Measurements from ENCODE around the gene METTL25. TPM values are rescaled to one million over a fixed set of nuclear protein-coding genes. Genes with fewer than 3 reads are reported as not detected.

The METTL25 gene
- total and polyA plus RNA-seq, 2 of the 8 experiments (the other 6 are each of a cell fraction or from before 2014, with no cell fraction given): 2.4 to 8.3 TPM

GRCh38 chr12:82461836-82462235 lies 103.5 kb downstream of the METTL25 start:
- no peak for FAIRE-seq

More at GRCh38 chr12:82461836-82462235, 103.5 kb downstream of the METTL25 start:
- no peaks in the 10 kb centered on the region for H3K4me1 ChIP-seq (replicated peaks in 1 of 4; ENCODE audit: control insufficient read depth in 3 of 4, insufficient read depth in 4 of 4, low read length in 3 of 4)
- WGBS, 2 experiments (ENCODE audit: extremely low coverage in 1 of 2, insufficient coverage in 1 of 2, insufficient read length in 1 of 2, insufficient replicate concordance in 2 of 2, low coverage in 1 of 2, low lambda C conversion rate in 2 of 2, missing lambda C conversion rate in 1 of 2): 67% methylated on average over 3 of the region's 3 CpGs; no CpG with 5 or more reads in 1 of the 2 experiments
- H3K56ac ChIP-seq (replicated peaks; ENCODE audit: insufficient read length, low read depth, low read length): no peak overlapping the region
- H2BK12ac ChIP-seq (ENCODE audit: low read depth, low read length): no peak overlapping the region
- H4K5ac ChIP-seq (ENCODE audit: insufficient read length, low read depth, low read length): no peak overlapping the region
- H3K4me3 ChIP-seq (ENCODE audit: extremely low read depth in 1 of 4, insufficient read depth in 2 of 4, low read depth in 3 of 4, low read length in 4 of 4): no peak overlapping the region
- TF ChIP-seq POLR2AphosphoS5 (IDR thresholded peaks at IDR 0.05; ENCODE audit: low read depth, low read length) (no peak), GTF2F1 (IDR thresholded peaks at IDR 0.05; ENCODE audit: borderline replicate concordance, low read depth, low read length) (no peak), HDAC2 (IDR thresholded peaks at IDR 0.05; ENCODE audit: borderline replicate concordance in 1 of 2, low read depth in 2 of 2, low read length in 2 of 2) (no peak), KDM5A (IDR thresholded peaks at IDR 0.05; ENCODE audit: low read length) (no peak)
- no peak overlapping the region for H3K4me2 ChIP-seq (ENCODE audit: insufficient read depth in 1 of 2, low read depth in 2 of 2, low read length in 2 of 2)
- H3K23me2 ChIP-seq (ENCODE audit: low read depth, low read length): no peaks in the 10 kb centered on the region
- ChIA-PET CTCF (ENCODE audit: partially characterized antibody) (interaction anchor here (1.0 kb wide), 1 partner anchor 66 kb away, joined by 4 read pairs; no protein-coding TSS in a partner anchor), POLR2A (ENCODE audit: partially characterized antibody) (no interaction called here)
- H2AFZ ChIP-seq (ENCODE audit: low read length): no peak overlapping the region
- no peak overlapping the region for H4K8ac ChIP-seq (ENCODE audit: extremely low read depth, insufficient read depth, low read length)
- no peak overlapping the region for H3K14ac ChIP-seq (ENCODE audit: insufficient read length)
- no peak overlapping the region for H2AK5ac ChIP-seq (ENCODE audit: low read depth, low read length)
- H3K9ac ChIP-seq (replicated peaks in 1 of 4; ENCODE audit: extremely low read depth in 1 of 4, low read depth in 3 of 4, low read length in 3 of 4): no peak overlapping the region
- H3K79me2 ChIP-seq (ENCODE audit: control insufficient read depth in 1 of 2, insufficient read depth in 2 of 2, low read length in 2 of 2): no peaks in the 10 kb centered on the region
- H3K18ac ChIP-seq (ENCODE audit: extremely low read depth, low read length): no peak overlapping the region
- H3K4ac ChIP-seq (replicated peaks; ENCODE audit: insufficient read length, low read depth, low read length): no peak overlapping the region
- no peak overlapping the region for H2BK120ac ChIP-seq (replicated peaks; ENCODE audit: low read depth, low read length)
- no peaks in the 10 kb centered on the region for H3K9me3 ChIP-seq (ENCODE audit: insufficient read depth in 2 of 2, low read depth in 1 of 2, low read length in 1 of 2)
- no peak overlapping the region for H3K27ac ChIP-seq (ENCODE audit: low read depth, low read length)
- DNase-seq (ENCODE audit: low read depth in 1 of 2, low spot score in 2 of 2): no peak
- H2BK5ac ChIP-seq (ENCODE audit: low read depth, low read length): no peak overlapping the region
- no peaks in the 10 kb centered on the region for H3K27me3 ChIP-seq (replicated peaks in 1 of 4; ENCODE audit: control insufficient read depth in 3 of 4, extremely low read depth in 1 of 4, insufficient read depth in 3 of 4, low read length in 3 of 4)
- no peak overlapping the region for H2BK15ac ChIP-seq (ENCODE audit: low read length)
- no peaks in the 10 kb centered on the region for H4K20me1 ChIP-seq (replicated peaks in 1 of 2; ENCODE audit: control insufficient read depth in 1 of 2, insufficient read depth in 2 of 2, low read length in 2 of 2)
- H3K23ac ChIP-seq (ENCODE audit: insufficient read length): no peak overlapping the region
- H3K79me1 ChIP-seq (ENCODE audit: low read depth, low read length): no peaks in the 10 kb centered on the region
- H4K91ac ChIP-seq (replicated peaks; ENCODE audit: insufficient read length, low read length): no peak overlapping the region
- no peaks in the 10 kb centered on the region for H3K36me3 ChIP-seq (ENCODE audit: control insufficient read depth in 2 of 4, insufficient read depth in 4 of 4, low read length in 3 of 4)
- no peak overlapping the region for H2BK20ac ChIP-seq (ENCODE audit: low read length)
